ENCODE results near the gene TNXB. TPM values are rescaled to one million over a fixed set of nuclear protein-coding genes. Genes with fewer than 3 reads are reported as not detected.

The TNXB gene
- total and polyA plus RNA-seq, 9 of the 15 experiments (the other 6 are each of a cell fraction or from before 2014, with no cell fraction given) = 0.14 to 28.1 (median 12.4) TPM

- no peak for TF ChIP-seq UBTF (IDR thresholded peaks at IDR 0.05; ENCODE audit: borderline replicate concordance in 1 of 2, low read depth in 2 of 2, low read length in 2 of 2)
- no peak for TF ChIP-seq MXD1 (CRISPR knock-in tag; IDR thresholded peaks at IDR 0.05; ENCODE audit: borderline replicate concordance, poor library complexity, severe bottlenecking)
- peak; percentile 71 for TF ChIP-seq HMBOX1 (IDR thresholded peaks at IDR 0.05)
Observed at GRCh38 chr6:32083812-32084768, 25.0 kb downstream of the TNXB start (continued).

- ChIA-PET CTCF (ENCODE audit: low intra/inter-chr PET ratio) (no interaction called here), POLR2A (interaction anchor here (0.5 to 1.5 kb wide), 5 partner anchors 11 to 889 kb away, joined by 3 to 4 read pairs (median 3); no protein-coding TSS in a partner anchor)
- H2AFZ ChIP-seq (ENCODE audit: low read depth, low read length) = no peak overlapping the region
- H4K20me1 ChIP-seq (replicated peaks; ENCODE audit: control insufficient read depth, insufficient read depth, low read length) = peaks cover 4% of the 10 kb centered on the region; the same call in 1 of the 2 replicates
- H3K9ac ChIP-seq (ENCODE audit: insufficient read depth in 1 of 2, low read depth in 2 of 2, low read length in 2 of 2) = peak overlapping the region in 1 of 2 experiments; percentile 24; a peak in 1 of 4 replicates
- H3K27me3 ChIP-seq (ENCODE audit: control insufficient read depth in 2 of 2, insufficient read depth in 2 of 2, low read length in 2 of 2) = peaks cover 5 to 35% of the 10 kb centered on the region in 2 experiments; a peak in 4 of 5 replicates
- H3K36me3 ChIP-seq (ENCODE audit: control insufficient read depth, insufficient read depth, low read length) = no peaks in the 10 kb centered on the region
- no peak overlapping the region for H3K27ac ChIP-seq (ENCODE audit: extremely low read depth, low read depth, low read length)
- FAIRE-seq (no peak), ATAC-seq (no peak), DNase-seq (ENCODE audit: extremely low read depth in 1 of 4, low spot score in 3 of 4) (no peak)
- no peaks in the 10 kb centered on the region for H3K9me1 ChIP-seq (ENCODE audit: control insufficient read depth, insufficient read depth, low read length)
- TF ChIP-seq KDM1A (IDR thresholded peaks at IDR 0.05) = 0 out of 4 replicates have a peak, but pooled peaks of 1 of the 2 experiments have one; percentile 47
- no peak for TF ChIP-seq SP2 (IDR thresholded peaks at IDR 0.05; ENCODE audit: extremely low read depth, low read depth, low read length, poor library complexity, severe bottlenecking)
- in situ Hi-C loops (cut with MboI) = no loop called here
- no peak overlapping the region for H3K4me2 ChIP-seq (ENCODE audit: insufficient read depth, low read length)
- WGBS (ENCODE audit: insufficient coverage, low coverage, missing lambda C conversion rate) = 12% methylated on average over 9 of the region's 9 CpGs
- H3K9me3 ChIP-seq (replicated peaks; ENCODE audit: control insufficient read depth, insufficient read depth, low read depth, low read length) = no peaks in the 10 kb centered on the region
- intact Hi-C loops (cut with micrococcal nuclease) = no loop called here
- H3K4me3 ChIP-seq = no peak overlapping the region
- H3K79me2 ChIP-seq (ENCODE audit: control insufficient read depth, insufficient read depth, low read length) = no peaks in the 10 kb centered on the region
- BruUV-seq (replicated peaks) = no TSS peak
- H3K4me1 ChIP-seq (replicated peaks in 1 of 2; ENCODE audit: control insufficient read depth in 2 of 2, insufficient read depth in 2 of 2, low read length in 2 of 2) = peaks cover 11 to 39% of the 10 kb centered on the region in 2 experiments
Observed at GRCh38 chr6:32082935-32083334, 26.2 kb downstream of the TNXB start.

Data from K562 (cell line).